ENCODE results near the gene FAM174B.

GRCh38 chr15:92602267-92602593 lies 53.3 kb downstream of the FAM174B start:
- TF ChIP-seq CTCF (IDR thresholded peaks at IDR 0.05) (no peak), POLR2A (IDR thresholded peaks at IDR 0.05) (no peak)

Measured in testis (tissue), 2 donors.